ENCODE results near the gene RIOK2.

RIOK2 gene

DNA sequence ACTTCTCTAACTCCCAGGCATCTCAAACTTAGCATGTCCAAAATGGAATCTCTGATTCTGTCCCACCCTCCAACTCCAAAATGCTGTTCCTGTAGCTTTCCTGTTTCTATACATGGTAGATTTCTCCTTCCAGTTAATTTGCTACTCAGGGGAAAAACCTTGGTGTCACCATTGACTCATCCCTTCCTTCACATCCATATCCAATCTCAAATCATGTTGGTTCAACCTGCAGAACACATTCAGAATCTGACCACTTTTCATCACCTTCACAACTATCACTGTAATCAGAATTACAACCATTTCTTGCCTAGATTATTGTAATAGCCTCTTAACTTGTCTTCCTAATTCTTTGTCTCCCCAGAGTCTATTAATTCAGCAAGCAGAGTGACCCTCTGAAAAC is 10.8 kb downstream of the RIOK2 start:
- H3K36me3 ChIP-seq (ENCODE audit: control insufficient read depth, insufficient read depth, low read length) = peaks cover 73% of the 10 kb centered on the region
- DNase-seq = no peak

GRCh38 chr5:97171703-97172102 is 11.3 kb downstream of the RIOK2 start:
- peaks cover 68% of the 10 kb centered on the region for H3K36me3 ChIP-seq (ENCODE audit: control insufficient read depth, insufficient read depth, low read length)
- DNase-seq = no peak
- no peaks in the 10 kb centered on the region for H3K27me3 ChIP-seq (replicated peaks; ENCODE audit: control insufficient read depth, insufficient read depth, low read length, poor library complexity, severe bottlenecking)
- no peak overlapping the region for H3K27ac ChIP-seq (ENCODE audit: insufficient read depth, low read length, poor library complexity, severe bottlenecking)
- H3K4me3 ChIP-seq (ENCODE audit: insufficient read depth, low read depth, low read length, poor library complexity, severe bottlenecking) = no peak overlapping the region
- no peaks in the 10 kb centered on the region for H3K4me1 ChIP-seq (ENCODE audit: control insufficient read depth, insufficient read depth, low read length, poor library complexity, severe bottlenecking)
- H3K9me3 ChIP-seq (ENCODE audit: control insufficient read depth, low read length) = no peaks in the 10 kb centered on the region

More for the DNA sequence above, 10.8 kb downstream of the RIOK2 start:
- no peaks in the 10 kb centered on the region for H3K9me3 ChIP-seq (ENCODE audit: control insufficient read depth, low read length)
- no peak overlapping the region for H3K27ac ChIP-seq (ENCODE audit: insufficient read depth, low read length, poor library complexity, severe bottlenecking)
- no peaks in the 10 kb centered on the region for H3K27me3 ChIP-seq (replicated peaks; ENCODE audit: control insufficient read depth, insufficient read depth, low read length, poor library complexity, severe bottlenecking)
- no peak overlapping the region for H3K4me3 ChIP-seq (ENCODE audit: insufficient read depth, low read depth, low read length, poor library complexity, severe bottlenecking)
- H3K4me1 ChIP-seq (ENCODE audit: control insufficient read depth, insufficient read depth, low read length, poor library complexity, severe bottlenecking) = no peaks in the 10 kb centered on the region

DNA sequence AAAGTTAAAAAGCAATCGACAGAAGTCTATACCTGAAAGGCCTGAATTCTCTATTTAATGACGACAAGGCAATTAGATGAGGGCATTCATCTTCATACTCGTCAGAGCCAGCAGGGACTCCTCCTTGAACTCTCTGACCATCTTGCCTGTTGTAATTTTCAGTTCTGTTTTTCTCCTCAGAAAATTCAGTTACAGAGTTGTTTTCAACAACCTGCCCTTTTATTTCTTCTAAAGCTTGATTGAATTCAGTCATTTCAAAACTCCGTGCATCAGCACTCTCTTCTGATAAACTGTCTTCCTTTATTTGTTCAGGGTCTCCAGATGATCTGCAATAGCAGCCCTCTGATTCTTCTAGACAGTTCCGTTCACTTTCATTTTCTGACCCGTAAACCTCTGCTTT is 15.6 kb downstream of the RIOK2 start:
- peaks cover 42% of the 10 kb centered on the region for H3K36me3 ChIP-seq (ENCODE audit: control insufficient read depth, insufficient read depth, low read length)
- no peaks in the 10 kb centered on the region for H3K27me3 ChIP-seq (replicated peaks; ENCODE audit: control insufficient read depth, insufficient read depth, low read length, poor library complexity, severe bottlenecking)
- H3K9me3 ChIP-seq (ENCODE audit: control insufficient read depth, low read length) = no peaks in the 10 kb centered on the region
- no peaks in the 10 kb centered on the region for H3K4me1 ChIP-seq (ENCODE audit: control insufficient read depth, insufficient read depth, low read length, poor library complexity, severe bottlenecking)
- no peak for DNase-seq
- peak overlapping the region; percentile 12 for H3K27ac ChIP-seq (ENCODE audit: insufficient read depth, low read length, poor library complexity, severe bottlenecking)
- H3K4me3 ChIP-seq (ENCODE audit: insufficient read depth, low read depth, low read length, poor library complexity, severe bottlenecking) = no peak overlapping the region

- H3K27me3 ChIP-seq (replicated peaks; ENCODE audit: control insufficient read depth, insufficient read depth, low read length, poor library complexity, severe bottlenecking) = no peaks in the 10 kb centered on the region
- H3K27ac ChIP-seq (ENCODE audit: insufficient read depth, low read length, poor library complexity, severe bottlenecking) = no peak overlapping the region
- no peak overlapping the region for H3K4me3 ChIP-seq (ENCODE audit: insufficient read depth, low read depth, low read length, poor library complexity, severe bottlenecking)
- no peak for DNase-seq
- peaks cover 36% of the 10 kb centered on the region for H3K36me3 ChIP-seq (ENCODE audit: control insufficient read depth, insufficient read depth, low read length)
- no peaks in the 10 kb centered on the region for H3K9me3 ChIP-seq (ENCODE audit: control insufficient read depth, low read length)
- H3K4me1 ChIP-seq (ENCODE audit: control insufficient read depth, insufficient read depth, low read length, poor library complexity, severe bottlenecking) = no peaks in the 10 kb centered on the region
Observed at GRCh38 chr5:97165726-97166125, 17.3 kb downstream of the RIOK2 start.

DNA sequence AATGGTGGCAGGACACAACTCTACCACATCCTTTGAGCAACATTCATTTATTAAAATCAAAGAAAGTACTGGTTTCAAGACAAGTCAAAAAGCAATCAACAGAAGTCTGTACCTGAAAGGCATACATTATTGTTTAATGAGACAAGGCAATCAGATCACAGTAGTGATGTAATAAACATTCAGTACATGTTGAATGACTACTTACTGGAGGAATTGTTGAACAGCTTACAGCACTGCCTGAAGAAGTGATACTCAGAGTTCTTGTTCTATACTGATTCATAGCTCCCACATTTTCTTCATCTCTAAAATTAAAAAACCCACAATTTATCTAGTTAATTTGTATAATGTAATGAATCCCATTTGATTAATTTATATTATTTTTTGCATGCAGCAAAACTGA is 18.2 kb downstream of the RIOK2 start:
- no peak overlapping the region for H3K27ac ChIP-seq (ENCODE audit: insufficient read depth, low read length, poor library complexity, severe bottlenecking)
- no peak for DNase-seq
- H3K27me3 ChIP-seq (replicated peaks; ENCODE audit: control insufficient read depth, insufficient read depth, low read length, poor library complexity, severe bottlenecking) = no peaks in the 10 kb centered on the region
- H3K4me3 ChIP-seq (ENCODE audit: insufficient read depth, low read depth, low read length, poor library complexity, severe bottlenecking) = no peak overlapping the region
- H3K9me3 ChIP-seq (ENCODE audit: control insufficient read depth, low read length) = no peaks in the 10 kb centered on the region
- H3K36me3 ChIP-seq (ENCODE audit: control insufficient read depth, insufficient read depth, low read length) = peaks cover 29% of the 10 kb centered on the region
- no peaks in the 10 kb centered on the region for H3K4me1 ChIP-seq (ENCODE audit: control insufficient read depth, insufficient read depth, low read length, poor library complexity, severe bottlenecking)

DNA sequence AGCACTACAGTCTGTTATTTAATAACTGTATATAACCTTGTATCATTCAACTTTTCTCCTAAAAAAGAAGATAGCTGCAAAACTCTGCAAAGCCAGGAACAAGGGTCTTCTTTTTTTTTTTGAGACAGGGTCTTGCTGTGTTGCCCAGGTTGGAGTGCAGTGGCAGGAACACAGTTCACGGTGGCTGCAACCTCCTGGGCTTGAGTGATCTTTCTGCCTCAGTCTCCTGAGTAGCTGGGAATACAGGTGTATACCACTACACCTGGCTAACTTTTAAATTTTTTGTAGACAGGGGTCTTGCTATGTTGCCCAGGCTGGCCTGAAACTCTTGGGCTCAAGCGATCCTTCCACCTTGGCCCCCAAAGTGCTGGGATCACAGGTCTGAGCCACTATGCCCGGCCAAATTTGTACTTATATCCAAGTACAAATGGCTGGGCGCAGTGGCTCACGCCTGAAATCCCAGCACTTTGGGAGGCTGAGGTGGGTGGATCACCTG is 19.2 kb downstream of the RIOK2 start:
- H3K4me3 ChIP-seq (ENCODE audit: insufficient read depth, low read depth, low read length, poor library complexity, severe bottlenecking) = no peak overlapping the region
- H3K27ac ChIP-seq (ENCODE audit: insufficient read depth, low read length, poor library complexity, severe bottlenecking) = no peak overlapping the region
- no peaks in the 10 kb centered on the region for H3K4me1 ChIP-seq (ENCODE audit: control insufficient read depth, insufficient read depth, low read length, poor library complexity, severe bottlenecking)
- H3K36me3 ChIP-seq (ENCODE audit: control insufficient read depth, insufficient read depth, low read length) = peaks cover 20% of the 10 kb centered on the region
- no peak for DNase-seq
- H3K9me3 ChIP-seq (ENCODE audit: control insufficient read depth, low read length) = no peaks in the 10 kb centered on the region
- no peaks in the 10 kb centered on the region for H3K27me3 ChIP-seq (replicated peaks; ENCODE audit: control insufficient read depth, insufficient read depth, low read length, poor library complexity, severe bottlenecking)

DNA sequence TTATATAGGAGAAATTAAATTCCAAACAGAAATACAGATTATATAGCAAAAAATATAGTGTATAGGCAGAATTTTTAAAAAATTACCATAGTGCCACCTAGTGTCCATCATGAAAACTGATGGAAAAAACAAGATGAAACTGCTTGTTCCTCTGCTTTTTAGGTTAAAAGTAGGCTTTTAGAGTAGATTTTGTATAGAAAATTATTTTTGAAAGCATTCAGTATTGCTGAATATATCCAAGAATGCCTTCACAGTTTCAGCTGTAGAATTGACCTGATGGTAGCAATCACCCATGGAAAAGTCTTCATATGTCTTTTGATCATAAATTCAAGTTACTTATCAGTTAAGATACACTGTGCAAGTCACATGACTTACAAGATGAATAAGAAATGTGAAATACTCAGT is 19.7 kb downstream of the RIOK2 start:
- Histone ChIP-seq H3K27me3 (replicated peaks; ENCODE audit: control insufficient read depth, insufficient read depth, low read length, poor library complexity, severe bottlenecking) (no peaks in the 10 kb centered on the region), H3K4me3 (ENCODE audit: insufficient read depth, low read depth, low read length, poor library complexity, severe bottlenecking) (no peak overlapping the region), H3K27ac (ENCODE audit: insufficient read depth, low read length, poor library complexity, severe bottlenecking) (no peak overlapping the region), H3K9me3 (ENCODE audit: control insufficient read depth, low read length) (no peaks in the 10 kb centered on the region), H3K4me1 (ENCODE audit: control insufficient read depth, insufficient read depth, low read length, poor library complexity, severe bottlenecking) (no peaks in the 10 kb centered on the region), H3K36me3 (ENCODE audit: control insufficient read depth, insufficient read depth, low read length) (peaks cover 20% of the 10 kb centered on the region)
- DNase-seq = no peak

DNA sequence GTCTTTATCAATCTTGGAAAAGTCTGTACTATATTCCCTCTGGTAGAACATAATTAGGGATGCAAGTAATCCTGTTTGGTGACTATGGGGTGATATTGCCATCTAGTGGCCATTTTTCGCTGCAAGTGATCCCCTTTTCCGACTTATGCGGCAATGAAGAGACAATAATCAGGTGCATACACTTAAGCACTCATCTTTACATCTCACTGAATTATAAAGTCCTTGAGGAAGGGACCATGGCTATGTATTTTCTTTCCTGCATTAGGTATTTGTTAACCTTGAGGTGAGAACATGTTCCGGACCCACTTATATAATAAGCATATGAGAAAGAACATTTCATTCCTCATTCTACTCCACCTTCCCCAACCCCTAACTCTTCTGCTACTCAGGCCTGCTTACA is 21.0 kb downstream of the RIOK2 start:
- Histone ChIP-seq H3K9me3 (ENCODE audit: control insufficient read depth, low read length) (no peaks in the 10 kb centered on the region), H3K36me3 (ENCODE audit: control insufficient read depth, insufficient read depth, low read length) (peaks cover 11% of the 10 kb centered on the region), H3K4me1 (ENCODE audit: control insufficient read depth, insufficient read depth, low read length, poor library complexity, severe bottlenecking) (no peaks in the 10 kb centered on the region), H3K27ac (ENCODE audit: insufficient read depth, low read length, poor library complexity, severe bottlenecking) (no peak overlapping the region), H3K4me3 (ENCODE audit: insufficient read depth, low read depth, low read length, poor library complexity, severe bottlenecking) (no peak overlapping the region), H3K27me3 (replicated peaks; ENCODE audit: control insufficient read depth, insufficient read depth, low read length, poor library complexity, severe bottlenecking) (no peaks in the 10 kb centered on the region)
- peak in 2 of 3 donors; percentile 12 to 43 for DNase-seq

- Histone ChIP-seq H3K9me3 (ENCODE audit: control insufficient read depth, low read length) (no peaks in the 10 kb centered on the region), H3K36me3 (ENCODE audit: control insufficient read depth, insufficient read depth, low read length) (peaks cover 6% of the 10 kb centered on the region), H3K27ac (ENCODE audit: insufficient read depth, low read length, poor library complexity, severe bottlenecking) (no peak overlapping the region), H3K4me3 (ENCODE audit: insufficient read depth, low read depth, low read length, poor library complexity, severe bottlenecking) (no peak overlapping the region), H3K4me1 (ENCODE audit: control insufficient read depth, insufficient read depth, low read length, poor library complexity, severe bottlenecking) (no peaks in the 10 kb centered on the region), H3K27me3 (replicated peaks; ENCODE audit: control insufficient read depth, insufficient read depth, low read length, poor library complexity, severe bottlenecking) (no peaks in the 10 kb centered on the region)
- DNase-seq = no peak
Observed at GRCh38 chr5:97157689-97158088, 25.4 kb downstream of the RIOK2 start.

DNA sequence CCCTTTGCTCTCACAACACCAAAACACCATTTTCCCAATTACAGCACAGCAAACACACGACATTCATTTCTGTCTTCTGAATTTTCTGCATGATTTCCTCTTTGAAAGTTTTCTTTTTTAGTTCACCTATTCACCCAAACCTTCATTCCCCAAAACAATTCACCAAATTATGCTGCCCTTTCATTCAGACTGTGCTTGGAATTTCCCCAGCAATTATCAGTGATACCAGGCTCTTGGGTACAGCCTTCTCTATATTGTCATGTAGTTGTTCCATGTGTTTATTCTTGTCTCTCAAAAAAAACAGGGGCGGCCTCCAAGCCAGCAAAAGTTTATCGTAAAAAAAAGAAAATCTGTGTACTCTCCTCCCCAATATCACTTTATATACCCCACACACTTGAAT is 31.7 kb downstream of the RIOK2 start:
- Histone ChIP-seq H3K27ac (ENCODE audit: insufficient read depth, low read length, poor library complexity, severe bottlenecking) (no peak overlapping the region), H3K9me3 (ENCODE audit: control insufficient read depth, low read length) (no peaks in the 10 kb centered on the region), H3K4me1 (ENCODE audit: control insufficient read depth, insufficient read depth, low read length, poor library complexity, severe bottlenecking) (no peaks in the 10 kb centered on the region), H3K4me3 (ENCODE audit: insufficient read depth, low read depth, low read length, poor library complexity, severe bottlenecking) (no peak overlapping the region), H3K36me3 (ENCODE audit: control insufficient read depth, insufficient read depth, low read length) (no peaks in the 10 kb centered on the region), H3K27me3 (replicated peaks; ENCODE audit: control insufficient read depth, insufficient read depth, low read length, poor library complexity, severe bottlenecking) (no peaks in the 10 kb centered on the region)
- no peak for DNase-seq

GRCh38 chr5:97150401-97150800 is 32.6 kb downstream of the RIOK2 start:
- DNase-seq = no peak
- Histone ChIP-seq H3K27ac (ENCODE audit: insufficient read depth, low read length, poor library complexity, severe bottlenecking) (no peak overlapping the region), H3K27me3 (replicated peaks; ENCODE audit: control insufficient read depth, insufficient read depth, low read length, poor library complexity, severe bottlenecking) (no peaks in the 10 kb centered on the region), H3K4me3 (ENCODE audit: insufficient read depth, low read depth, low read length, poor library complexity, severe bottlenecking) (no peak overlapping the region), H3K36me3 (ENCODE audit: control insufficient read depth, insufficient read depth, low read length) (no peaks in the 10 kb centered on the region), H3K9me3 (ENCODE audit: control insufficient read depth, low read length) (no peaks in the 10 kb centered on the region), H3K4me1 (ENCODE audit: control insufficient read depth, insufficient read depth, low read length, poor library complexity, severe bottlenecking) (no peaks in the 10 kb centered on the region)

All from effector memory CD4-positive, alpha-beta T cell (primary cell).